Measurements from ENCODE around the gene PLIN5. TPM values are rescaled to one million over a fixed set of nuclear protein-coding genes. Genes with fewer than 3 reads are reported as not detected.

Gene PLIN5
- total and polyA plus RNA-seq, 7 donors, result 14.5 to 143 (median 96.1) TPM

DNA sequence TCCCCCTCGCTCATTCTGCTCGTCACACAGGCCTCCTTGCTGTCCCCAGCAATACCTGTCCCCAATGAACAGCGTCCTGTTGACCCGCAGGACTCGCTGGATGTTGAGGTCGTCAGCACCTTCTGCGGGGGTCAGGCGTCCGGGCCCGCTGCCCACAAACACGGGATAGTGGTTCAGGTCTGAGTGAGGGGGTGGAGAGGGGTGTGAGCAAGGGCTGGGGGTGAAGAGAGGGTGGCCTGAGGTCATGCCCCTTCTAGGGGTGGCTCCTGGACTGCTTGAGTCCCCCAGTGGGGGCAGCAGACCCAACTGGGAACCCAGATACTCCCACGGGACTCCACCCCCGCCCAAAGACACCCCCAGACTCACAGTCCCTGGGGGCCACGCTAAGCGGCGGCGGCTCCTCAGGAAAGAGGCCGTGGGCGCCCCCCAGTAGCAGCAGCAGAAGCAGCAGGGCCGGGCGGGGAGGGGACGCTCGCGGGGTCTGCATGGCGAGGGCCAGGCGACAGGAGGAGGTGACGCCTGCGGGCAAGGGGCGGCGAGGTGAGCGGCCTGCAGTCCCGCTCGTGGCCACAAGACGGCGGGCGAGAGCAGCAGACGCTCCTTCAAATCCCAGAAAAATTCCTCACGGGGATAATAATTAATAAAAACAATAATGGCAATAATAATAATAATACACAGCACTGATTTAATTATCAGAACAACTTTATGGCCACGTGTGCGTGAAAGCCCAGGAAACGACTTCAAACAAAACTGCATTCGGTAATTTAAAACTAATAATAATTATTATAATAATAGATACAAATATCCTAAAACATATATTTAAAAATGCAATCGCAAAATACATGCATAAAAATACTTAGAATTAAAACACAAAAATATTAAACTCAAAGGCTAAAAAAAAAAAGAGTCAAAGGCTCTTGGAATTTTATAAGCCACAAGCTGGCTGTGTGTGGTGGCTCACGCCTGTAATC lies 23.2 kb upstream of the PLIN5 start:
- no peak for DNase-seq
- no peaks in the 10 kb centered on the region for H3K27me3 ChIP-seq (ENCODE audit: insufficient read depth in 3 of 3, low read length in 2 of 3)
- H3K36me3 ChIP-seq (ENCODE audit: insufficient read depth in 1 of 2, low read depth in 1 of 2), result no peaks in the 10 kb centered on the region
- TF ChIP-seq CTCF (IDR thresholded peaks at IDR 0.05), result peak; percentile 100
- ATAC-seq, result peak in 3 of 4 donors; percentile 46 to 55 (median 47)
- no peaks in the 10 kb centered on the region for H3K9me3 ChIP-seq
- H3K4me1 ChIP-seq, result peaks cover 8% of the 10 kb centered on the region
- 32 to 34% (median 33%) methylated on average over 42 to 44 of the region's 44 CpGs for WGBS, 3 donors
- H3K27ac ChIP-seq, result no peak overlapping the region
- intact Hi-C loops (cut with DNase I), result loop anchor here in 1 of 2 donors (5.0 kb wide), 1 partner anchor 79 kb away; the partner anchor contains the start of gene TNFAIP8L1
- H3K4me3 ChIP-seq, result peak overlapping the region; percentile 62

GRCh38 chr19:4557144-4557970 lies 22.3 kb upstream of the PLIN5 start:
- H3K4me3 ChIP-seq, result peak overlapping the region; percentile 62
- H3K27ac ChIP-seq, result no peak overlapping the region
- H3K27me3 ChIP-seq (ENCODE audit: insufficient read depth in 3 of 3, low read length in 2 of 3), result no peaks in the 10 kb centered on the region
- peaks cover 8% of the 10 kb centered on the region for H3K4me1 ChIP-seq
- no peaks in the 10 kb centered on the region for H3K9me3 ChIP-seq
- no peak for DNase-seq
- H3K36me3 ChIP-seq (ENCODE audit: insufficient read depth in 1 of 2, low read depth in 1 of 2), result no peaks in the 10 kb centered on the region
- peak in 2 of 4 donors; percentile 6 to 16 for ATAC-seq
- intact Hi-C loops (cut with DNase I), result loop anchor here in 1 of 2 donors (5.0 kb wide), 1 partner anchor 80 kb away; the partner anchor contains the start of gene TNFAIP8L1
- no peak for TF ChIP-seq CTCF (IDR thresholded peaks at IDR 0.05)
- 84 to 86% (median 85%) methylated on average over 33 of the region's 33 CpGs for WGBS, 3 donors

- no peak overlapping the region for H3K4me3 ChIP-seq
- no peak for TF ChIP-seq CTCF (IDR thresholded peaks at IDR 0.05)
- peaks cover 8% of the 10 kb centered on the region for H3K4me1 ChIP-seq
- H3K27me3 ChIP-seq (ENCODE audit: insufficient read depth in 3 of 3, low read length in 2 of 3), result no peaks in the 10 kb centered on the region
- H3K9me3 ChIP-seq, result no peaks in the 10 kb centered on the region
- intact Hi-C loops (cut with DNase I), result loop anchor here in 1 of 2 donors (5.0 kb wide), 1 partner anchor 81 kb away; the partner anchor contains the start of gene TNFAIP8L1
- H3K36me3 ChIP-seq (ENCODE audit: insufficient read depth in 1 of 2, low read depth in 1 of 2), result no peaks in the 10 kb centered on the region
- DNase-seq, result peak in 1 of 2 donors; percentile 77
- 72 to 88% (median 79%) methylated on average over 16 to 25 of the region's 25 CpGs for WGBS, 3 donors
- no peak overlapping the region for H3K27ac ChIP-seq
- ATAC-seq, result peak; percentile 52 to 79 (median 66)
These were observed 21.6 kb upstream of the PLIN5 start for GRCh38 chr19:4556597-4557127.

GRCh38 chr19:4555657-4556561 lies 20.9 kb upstream of the PLIN5 start:
- 80 to 84% (median 83%) methylated on average over 43 of the region's 43 CpGs for WGBS, 3 donors
- intact Hi-C loops (cut with DNase I), result loop anchor here in 1 of 2 donors (5.0 kb wide), 1 partner anchor 81 kb away; the partner anchor contains the start of gene TNFAIP8L1
- no peak overlapping the region for H3K4me3 ChIP-seq
- ATAC-seq (peak in 1 of 4 donors; percentile 4), DNase-seq (no peak)
- H3K36me3 ChIP-seq (ENCODE audit: insufficient read depth in 1 of 2, low read depth in 1 of 2), result no peaks in the 10 kb centered on the region
- H3K27ac ChIP-seq, result no peak overlapping the region
- TF ChIP-seq CTCF (IDR thresholded peaks at IDR 0.05), result no peak
- H3K9me3 ChIP-seq, result no peaks in the 10 kb centered on the region
- peaks cover 4% of the 10 kb centered on the region for H3K4me1 ChIP-seq
- H3K27me3 ChIP-seq (ENCODE audit: insufficient read depth in 3 of 3, low read length in 2 of 3), result no peaks in the 10 kb centered on the region
